Measurements from ENCODE around the gene MLF1. TPM values are rescaled to one million over a fixed set of nuclear protein-coding genes. Genes with fewer than 3 reads are reported as not detected.
"Not testable (repeated sequence)": the region's sequence is repeated elsewhere in the genome, so short reads cannot be mapped to it uniquely, and the experiment has no call there.

Gene MLF1, protein sequence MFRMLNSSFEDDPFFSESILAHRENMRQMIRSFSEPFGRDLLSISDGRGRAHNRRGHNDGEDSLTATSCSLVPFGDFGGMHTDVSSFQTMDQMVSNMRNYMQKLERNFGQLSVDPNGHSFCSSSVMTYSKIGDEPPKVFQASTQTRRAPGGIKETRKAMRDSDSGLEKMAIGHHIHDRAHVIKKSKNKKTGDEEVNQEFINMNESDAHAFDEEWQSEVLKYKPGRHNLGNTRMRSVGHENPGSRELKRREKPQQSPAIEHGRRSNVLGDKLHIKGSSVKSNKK
- polyA plus RNA-seq, result 10 to 100 TPM in 1 of 3 donors, 1 to 10 TPM in 2; 3.4 to 14.1 (median 7.1) TPM

DNA sequence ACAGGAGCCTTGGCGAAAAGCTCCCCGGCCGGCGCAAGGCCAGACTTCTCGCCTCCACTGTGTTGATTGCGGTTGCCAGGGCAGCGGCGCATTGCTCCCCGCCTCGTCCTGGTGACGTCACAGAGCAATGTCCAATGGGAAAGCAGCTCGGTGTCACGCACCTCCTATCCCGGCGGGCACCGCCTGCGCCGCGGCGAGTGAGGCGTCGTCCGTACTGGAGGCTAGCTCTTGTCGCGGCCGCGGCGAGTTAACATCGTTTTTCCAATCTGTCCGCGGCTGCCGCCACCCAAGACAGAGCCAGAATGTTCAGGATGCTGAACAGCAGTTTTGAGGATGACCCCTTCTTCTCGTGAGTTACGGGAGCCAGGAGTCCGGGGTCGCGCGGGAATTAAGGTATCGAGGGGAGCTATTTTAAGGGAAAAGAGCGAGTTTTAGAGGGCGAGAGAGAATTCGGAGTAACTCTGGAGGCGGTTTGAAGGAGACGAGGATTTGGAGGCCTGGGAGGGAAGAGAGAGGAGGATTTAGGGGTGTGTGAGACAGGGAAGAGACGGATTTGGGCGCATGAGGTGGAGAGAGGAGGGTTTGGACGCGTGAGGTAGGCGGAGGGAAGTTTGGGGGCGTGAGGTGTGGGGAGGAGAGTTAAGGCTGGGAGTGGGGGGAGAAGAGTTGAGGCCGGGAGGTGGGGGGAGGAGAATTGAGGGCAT lies at the start of gene MLF1:
Gene MLF1, plus strand, starts transcription at position 196 of the 704 bp plus-strand sequence. Its CDS starts 107 bp downstream, at position 303.
- H3K27ac ChIP-seq (ENCODE audit: low read depth, low read length), result no peak within 1 kb of the TSS
- 1% methylated on average over 51 of the region's 51 CpGs for WGBS, 3 donors

DNA sequence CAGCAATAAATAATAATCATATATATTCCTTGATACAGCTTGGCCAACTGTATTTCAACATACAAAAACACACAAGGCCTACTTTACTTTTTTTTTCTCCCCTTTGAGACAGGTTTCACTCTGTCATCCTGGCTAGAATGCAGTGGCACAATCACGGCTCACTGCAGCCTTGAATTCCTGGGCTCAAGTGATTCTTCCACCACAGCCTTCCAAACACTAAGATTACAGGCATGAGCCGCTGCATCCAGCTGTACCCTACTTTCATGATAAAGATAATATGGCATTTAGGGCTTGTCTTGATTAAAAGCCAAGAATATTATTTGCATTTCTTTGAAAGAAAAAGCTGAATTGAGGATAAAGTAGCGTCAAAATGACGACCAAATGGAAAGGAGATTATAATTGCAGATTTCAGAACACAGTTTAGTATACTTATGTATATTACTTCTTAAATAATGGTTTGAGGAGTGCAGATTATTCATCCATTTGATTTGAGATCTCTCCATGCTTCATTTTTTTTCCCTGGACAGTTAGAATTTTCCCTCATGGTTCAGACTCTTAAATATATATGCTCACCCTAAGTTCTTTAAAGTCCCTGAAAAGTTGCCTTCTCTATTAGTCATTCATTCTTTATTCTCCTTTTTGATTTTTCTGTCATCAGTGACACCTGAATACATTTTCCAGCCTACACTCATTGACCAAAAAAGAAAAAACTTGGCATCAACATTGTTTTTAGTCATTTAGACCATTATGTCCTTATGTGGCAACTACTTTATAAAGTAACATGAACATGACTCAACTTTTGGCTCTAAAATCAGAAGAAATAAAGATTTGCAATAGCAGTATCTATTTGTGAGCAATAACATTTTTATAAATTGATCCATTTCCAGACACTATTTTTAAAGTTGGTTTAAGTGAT lies 48.5 kb upstream of the MLF1 start:
- H3K27ac ChIP-seq (ENCODE audit: low read depth, low read length), result no peak overlapping the region
- WGBS, 3 donors, result 84 to 95% (median 92%) methylated on average over 4 of the region's 4 CpGs

DNA sequence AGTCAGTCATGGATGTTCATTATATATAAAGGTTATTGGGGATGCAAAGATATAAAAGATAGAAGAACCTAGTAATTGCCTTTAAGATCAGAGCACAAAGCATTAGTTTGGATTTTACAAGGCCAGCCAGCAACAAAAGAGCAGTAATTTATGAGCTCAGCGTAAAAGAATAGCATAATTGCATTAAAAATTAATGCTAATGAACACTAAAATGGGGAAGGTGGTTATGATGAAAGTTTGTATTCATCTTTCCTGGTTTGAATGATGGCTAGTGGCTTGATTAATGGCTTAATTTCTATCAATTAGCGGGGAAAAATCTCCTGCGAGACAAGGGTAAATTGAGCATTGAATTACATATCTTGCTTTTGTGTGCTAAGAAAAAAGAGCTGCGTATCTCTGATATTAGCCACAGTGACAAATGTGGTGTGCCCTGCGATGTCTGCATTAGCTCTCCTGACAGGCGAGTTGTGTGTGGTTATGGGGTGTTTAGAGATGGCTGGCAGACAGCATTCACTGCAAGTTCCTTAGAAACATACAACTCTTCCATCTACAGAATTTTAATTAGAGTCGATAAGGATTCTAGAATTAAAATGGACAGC lies 42.8 kb upstream of the MLF1 start:
- no peak overlapping the region for H3K27ac ChIP-seq (ENCODE audit: low read depth, low read length)
- 93 to 95% (median 94%) methylated on average over 7 of the region's 7 CpGs for WGBS, 3 donors

DNA sequence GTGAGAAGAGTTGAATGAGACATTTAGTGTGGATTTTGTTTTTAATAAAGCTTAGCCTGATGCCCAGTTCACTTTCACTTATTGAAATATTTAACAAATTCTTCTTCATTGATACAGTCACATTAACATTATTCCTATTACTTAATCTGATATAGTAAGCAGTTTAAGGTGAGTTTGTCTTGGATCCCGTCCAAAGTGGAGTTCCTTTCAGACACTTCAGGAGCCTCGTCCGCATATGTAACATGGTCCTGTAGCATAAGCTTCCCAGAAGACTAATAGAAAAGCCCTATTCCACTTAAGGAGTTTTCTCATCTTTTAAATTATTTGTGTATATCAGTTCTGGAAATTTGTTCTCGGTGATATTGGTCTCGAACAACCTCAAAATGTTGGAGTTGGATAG lies 39.7 kb upstream of the MLF1 start:
- WGBS, 3 donors, result 60 to 87% (median 85%) methylated on average over 5 of the region's 5 CpGs
- H3K27ac ChIP-seq (ENCODE audit: low read depth, low read length), result no peak overlapping the region

DNA sequence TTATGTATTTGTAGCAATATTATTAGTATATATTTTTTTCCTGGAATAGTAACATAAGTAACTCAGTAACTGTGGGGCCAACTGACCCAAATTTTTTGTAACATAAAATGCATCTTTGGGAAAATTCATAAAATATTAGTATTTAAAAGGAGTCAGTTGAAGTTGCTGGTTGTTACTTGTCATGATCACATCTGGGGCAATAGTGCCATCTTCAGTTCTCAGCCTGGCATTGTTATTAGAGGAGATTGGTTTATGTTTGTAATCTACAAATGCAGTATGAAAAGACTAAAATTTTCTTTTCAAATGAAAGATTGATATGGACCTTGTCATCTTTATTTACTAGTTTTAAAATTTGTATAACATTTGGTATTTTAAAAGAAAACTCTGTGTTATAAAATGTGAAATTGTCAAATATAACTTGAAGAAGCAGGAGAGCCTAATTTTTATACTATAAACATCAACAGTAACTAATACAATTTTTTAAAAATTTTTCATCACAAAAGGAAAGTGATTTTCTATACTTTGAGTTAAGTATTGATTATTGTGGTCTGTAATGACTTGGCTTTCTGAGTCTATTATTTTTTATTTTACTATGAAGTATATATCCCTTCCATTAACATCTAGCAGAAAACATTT lies 38.8 kb upstream of the MLF1 start:
- no peak overlapping the region for H3K27ac ChIP-seq (ENCODE audit: low read depth, low read length)

DNA sequence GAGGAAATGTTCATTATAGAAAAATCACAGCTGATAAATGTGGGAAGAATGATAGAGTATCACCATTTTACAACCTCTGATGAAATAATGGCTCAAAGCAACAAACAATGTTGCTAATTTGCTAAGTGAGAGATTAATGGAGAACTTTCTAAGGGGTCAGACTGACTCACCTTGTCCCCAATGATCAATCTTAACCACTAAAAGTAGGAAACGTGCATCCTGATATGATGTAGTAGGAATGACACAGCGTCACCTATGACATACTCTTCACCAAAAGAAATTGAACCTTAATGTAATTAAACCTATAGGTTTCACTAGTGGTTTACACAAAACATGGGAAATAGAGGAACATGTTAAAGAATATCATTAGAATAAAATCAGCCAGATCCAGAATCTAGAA lies 35.1 kb upstream of the MLF1 start:
- WGBS, 3 donors, result 70 to 80% (median 74%) methylated on average over 2 of the region's 2 CpGs
- no peak overlapping the region for H3K27ac ChIP-seq (ENCODE audit: low read depth, low read length)

DNA sequence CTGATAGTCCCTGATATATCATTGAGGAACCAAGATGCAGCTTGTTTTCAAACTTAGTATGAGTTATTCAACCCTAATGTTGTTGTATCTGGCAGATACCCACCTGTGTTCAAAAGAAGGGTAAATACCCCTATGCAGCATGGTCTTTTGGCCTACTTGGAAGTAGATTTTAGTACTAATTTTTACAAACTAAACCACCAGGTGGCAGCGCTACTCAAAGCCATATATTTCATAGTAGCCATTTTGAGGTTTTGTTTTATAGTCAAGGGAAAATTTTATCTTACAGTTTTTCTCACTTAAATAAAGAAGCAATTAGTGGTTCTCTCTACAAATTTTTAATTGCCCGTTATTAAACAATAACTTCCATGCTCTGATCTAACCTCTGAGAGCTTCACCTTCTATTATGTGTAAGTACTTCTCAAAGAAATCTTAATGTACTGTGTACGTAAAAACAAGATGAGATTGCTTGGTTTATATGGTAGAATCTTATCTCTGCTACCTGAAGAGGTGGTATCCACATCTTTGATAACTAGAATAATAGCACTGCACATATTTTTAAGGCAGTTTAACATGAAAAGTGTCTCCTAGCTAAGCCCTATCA lies 31.5 kb upstream of the MLF1 start:
- H3K27ac ChIP-seq (ENCODE audit: low read depth, low read length), result no peak overlapping the region
- 75 to 79% (median 77%) methylated on average over 3 of the region's 3 CpGs for WGBS, 3 donors

DNA sequence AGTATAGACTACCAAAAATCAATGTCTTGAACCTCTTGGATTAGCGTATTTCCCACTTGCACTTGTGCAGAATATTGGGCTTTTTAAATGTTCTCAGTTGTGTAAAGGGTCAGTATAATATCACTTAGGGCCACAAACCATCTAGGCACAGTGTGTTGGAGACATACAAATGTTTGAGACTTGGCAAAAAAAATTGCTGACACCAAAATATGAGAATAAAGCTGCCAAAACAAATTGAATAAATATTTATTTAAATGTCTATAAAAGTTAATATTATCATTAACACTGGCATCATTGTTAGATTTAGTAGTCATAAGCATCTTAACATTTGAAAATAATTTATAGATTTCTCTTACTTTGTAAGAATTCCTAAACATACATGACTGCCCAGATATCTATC lies 30.9 kb upstream of the MLF1 start:
- no peak overlapping the region for H3K27ac ChIP-seq (ENCODE audit: low read depth, low read length)

DNA sequence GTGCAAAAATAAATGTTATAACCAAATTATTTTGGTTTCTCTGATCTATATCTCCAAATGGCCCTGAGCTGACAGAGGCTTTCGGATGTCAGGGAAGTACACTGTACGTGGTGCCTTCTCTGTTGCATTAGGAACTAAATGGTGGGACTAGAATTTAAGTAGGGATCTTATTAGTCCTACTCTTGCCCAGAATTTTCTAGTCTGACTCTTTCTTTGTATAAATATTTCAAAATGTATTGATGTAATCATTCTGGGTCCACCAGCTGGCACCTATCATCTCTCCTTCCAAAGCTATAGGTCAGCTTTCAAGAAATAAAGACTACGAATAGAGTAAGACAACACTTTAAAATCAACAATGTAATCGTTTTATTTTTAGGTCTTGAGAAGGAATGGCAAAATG lies 22.3 kb upstream of the MLF1 start:
- 76 to 78% (median 77%) methylated on average over 4 of the region's 4 CpGs for WGBS, 3 donors
- no peak overlapping the region for H3K27ac ChIP-seq (ENCODE audit: low read depth, low read length)

More for the DNA sequence above, 30.9 kb upstream of the MLF1 start:
- WGBS, 3 donors, result 91 to 97% (median 95%) methylated on average over 1 of the region's 1 CpG

DNA sequence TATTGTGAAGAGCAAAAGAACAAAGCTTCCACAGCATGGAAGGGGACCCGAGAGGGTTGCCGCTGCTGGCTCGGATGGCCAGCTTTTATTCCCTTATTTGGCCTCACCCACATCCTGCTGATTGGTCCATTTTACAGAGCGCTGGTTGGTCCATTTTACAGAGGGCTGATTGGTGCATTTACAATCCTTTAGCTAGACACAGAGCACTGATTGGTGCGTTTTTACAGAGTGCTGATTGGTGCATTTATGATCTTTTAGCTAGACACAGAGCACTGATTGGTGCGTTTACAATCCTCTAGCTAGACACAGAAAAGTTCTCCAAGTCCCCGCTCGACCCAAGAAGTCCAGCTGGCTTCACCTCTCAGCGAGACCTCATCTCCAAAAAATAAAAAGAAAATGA lies 21.1 kb upstream of the MLF1 start:
- 95 to 97% (median 96%) methylated on average over 9 of the region's 9 CpGs for WGBS, 3 donors
- not testable (repeated sequence) for H3K27ac ChIP-seq (ENCODE audit: low read depth, low read length)

DNA sequence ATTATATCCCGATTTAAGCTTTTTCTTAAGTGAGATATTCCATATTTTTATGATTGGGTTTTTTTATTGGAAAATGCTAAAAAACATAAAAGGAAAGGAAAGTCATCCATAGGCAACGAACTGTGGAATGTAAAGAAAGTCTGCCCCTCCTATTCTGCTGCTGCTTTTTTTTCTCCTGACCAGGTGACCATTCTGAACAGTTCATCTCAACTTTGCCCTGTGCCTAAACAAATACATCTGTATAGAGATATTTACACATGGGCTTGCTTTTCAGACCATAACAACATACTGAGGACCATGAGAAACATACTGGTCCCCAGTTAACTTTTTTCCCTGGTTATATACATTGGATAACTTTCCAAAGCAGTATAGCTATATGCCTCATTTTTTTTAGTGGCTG lies 18.9 kb upstream of the MLF1 start:
- H3K27ac ChIP-seq (ENCODE audit: low read depth, low read length), result no peak overlapping the region
- WGBS, 3 donors, result 80 to 90% (median 90%) methylated on average over 2 of the region's 2 CpGs

DNA sequence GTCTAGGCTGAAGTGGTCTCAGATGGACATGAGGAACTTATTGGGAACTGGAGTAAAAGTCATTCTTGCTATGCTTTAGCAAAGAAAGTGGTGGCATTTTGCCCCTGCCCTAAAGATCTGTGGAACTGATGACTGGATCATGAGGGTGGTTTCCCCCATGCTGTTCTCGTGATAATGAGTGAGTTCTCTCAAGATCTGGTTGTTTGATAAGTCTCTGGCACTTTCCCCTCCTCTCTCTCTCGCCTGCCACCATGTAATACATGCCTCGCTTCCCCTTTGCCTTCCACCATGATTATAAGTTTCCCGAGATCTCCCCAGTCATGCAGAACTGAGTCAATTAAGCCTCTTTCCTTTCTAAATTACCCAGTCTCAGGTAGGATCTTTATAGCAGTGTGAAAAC lies 11.5 kb upstream of the MLF1 start:
- 74 to 83% (median 83%) methylated on average over 4 of the region's 4 CpGs for WGBS, 3 donors
- H3K27ac ChIP-seq (ENCODE audit: low read depth, low read length), result no peak overlapping the region

DNA sequence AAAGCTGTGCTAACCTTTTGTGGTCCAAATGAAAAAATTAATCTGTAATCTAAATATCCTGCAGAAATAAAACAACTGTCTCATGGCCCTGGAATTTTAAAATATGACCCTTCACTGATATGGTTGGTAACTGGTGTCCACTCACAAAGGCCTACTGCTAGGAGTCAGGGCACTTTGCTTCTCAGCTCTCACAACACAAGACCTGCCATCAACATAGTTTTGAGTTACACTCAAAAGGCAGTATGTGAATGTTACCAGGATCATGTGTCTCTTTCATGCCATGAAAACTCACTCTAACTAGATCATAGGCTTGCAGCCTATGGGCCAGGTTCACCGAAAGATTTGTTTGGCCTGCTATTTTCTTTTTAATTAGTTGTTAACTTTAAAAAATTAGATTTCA lies 10.0 kb upstream of the MLF1 start:
- H3K27ac ChIP-seq (ENCODE audit: low read depth, low read length), result no peak overlapping the region
- WGBS, 3 donors, result 93 to 97% (median 96%) methylated on average over 1 of the region's 1 CpG

DNA sequence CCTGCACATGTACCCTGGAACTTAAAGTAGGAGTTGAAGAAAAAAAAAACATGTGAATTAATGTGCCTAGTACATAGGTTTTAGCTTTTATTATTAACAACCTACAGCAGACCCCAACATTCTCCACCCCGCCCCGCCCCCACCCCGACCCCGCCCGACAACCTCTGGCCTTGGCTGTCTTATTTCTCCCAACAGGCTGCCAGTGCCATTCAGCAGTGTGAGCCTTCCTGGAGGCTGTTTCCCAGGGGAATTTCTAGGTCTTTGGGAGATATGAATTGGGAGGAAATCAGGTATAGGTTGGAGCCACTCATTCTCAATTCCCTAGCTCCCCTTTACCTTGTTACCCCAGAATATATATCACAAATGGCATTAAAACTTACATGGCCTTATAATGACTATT lies 8.3 kb upstream of the MLF1 start:
- 71 to 88% (median 77%) methylated on average over 5 of the region's 5 CpGs for WGBS, 3 donors
- no peak overlapping the region for H3K27ac ChIP-seq (ENCODE audit: low read depth, low read length)

DNA sequence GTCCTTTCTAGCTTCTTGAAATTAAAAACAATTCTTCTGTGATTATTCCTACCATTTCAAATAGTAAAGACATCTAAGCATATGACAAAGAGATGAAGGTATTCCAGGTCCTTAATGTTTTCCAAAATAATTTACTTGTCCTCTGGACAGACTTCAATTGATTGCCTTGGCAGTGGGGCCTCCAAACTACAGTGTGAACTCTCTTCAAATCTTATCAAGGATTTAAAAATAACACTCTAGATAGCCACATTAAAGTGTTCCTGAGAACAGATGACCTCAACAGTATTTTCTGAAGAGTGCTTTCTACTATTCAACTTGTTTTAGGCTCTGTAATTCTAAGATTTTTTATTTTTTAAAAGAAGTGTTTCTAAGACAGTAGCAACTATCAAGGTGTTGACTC lies 7.9 kb upstream of the MLF1 start:
- no peak overlapping the region for H3K27ac ChIP-seq (ENCODE audit: low read depth, low read length)

DNA sequence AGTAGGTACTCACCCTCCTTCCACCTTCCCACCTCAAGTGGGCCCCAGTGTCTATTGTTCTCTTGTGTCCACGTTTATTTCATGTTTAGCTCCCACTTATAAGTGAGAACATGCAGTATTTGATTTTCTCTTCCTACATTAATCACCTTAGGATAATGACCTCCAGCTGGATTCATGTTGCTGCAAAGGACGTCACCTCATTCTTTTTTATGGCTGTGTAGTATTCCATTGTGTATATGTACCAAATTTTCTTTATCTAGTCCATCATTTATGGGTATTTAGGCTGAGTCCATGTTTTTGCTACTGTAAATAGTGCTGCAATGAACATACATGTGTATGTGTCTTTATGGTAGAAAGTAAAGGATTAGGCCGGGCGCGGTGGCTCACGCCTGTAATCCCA lies 5.9 kb upstream of the MLF1 start:
- WGBS, 3 donors, result 92 to 95% (median 95%) methylated on average over 6 of the region's 6 CpGs
- H3K27ac ChIP-seq (ENCODE audit: low read depth, low read length), result no peak overlapping the region

DNA sequence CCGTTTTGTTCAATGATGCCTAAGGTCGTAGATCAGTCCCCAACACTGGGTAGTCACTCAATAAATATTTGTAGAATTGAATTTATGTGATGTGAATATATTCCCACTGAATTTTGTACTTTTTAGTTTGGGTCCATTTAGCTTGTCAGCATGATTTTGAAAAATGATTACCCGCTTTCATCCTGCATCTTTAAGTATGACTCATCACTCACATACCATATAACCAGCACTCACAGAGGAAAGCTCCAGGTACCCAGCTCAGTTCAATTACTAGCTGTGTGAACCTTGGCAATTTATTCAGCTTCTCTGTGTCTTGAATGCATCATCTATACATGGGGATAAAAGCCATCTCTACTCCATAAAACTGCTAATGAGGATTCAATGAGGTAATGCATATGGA lies 2.2 kb upstream of the MLF1 start:
- 76 to 91% (median 85%) methylated on average over 3 of the region's 3 CpGs for WGBS, 3 donors
- no peak overlapping the region for H3K27ac ChIP-seq (ENCODE audit: low read depth, low read length)

DNA sequence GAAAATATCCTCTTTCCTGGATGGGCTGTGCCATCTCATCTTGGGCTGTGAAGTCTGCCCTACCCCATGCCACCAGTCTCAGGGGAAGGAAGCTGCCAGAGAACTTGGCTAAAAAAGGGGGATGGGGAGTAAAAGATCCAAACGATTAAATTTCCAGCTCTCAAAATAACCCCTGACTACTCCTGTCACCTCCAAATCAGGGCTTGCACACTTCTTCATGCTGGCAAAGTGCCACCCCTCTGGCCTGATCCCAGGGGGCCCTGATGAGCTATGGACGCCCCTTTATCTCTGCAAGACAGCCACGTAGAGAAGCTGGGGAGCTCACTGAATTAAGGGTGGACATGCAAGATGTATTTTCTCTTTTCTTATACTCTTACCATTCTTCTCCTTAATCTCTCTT lies 1.2 kb upstream of the MLF1 start:
- H3K27ac ChIP-seq (ENCODE audit: low read depth, low read length), result no peak overlapping the region
- 42 to 49% (median 43%) methylated on average over 3 of the region's 3 CpGs for WGBS, 3 donors

Data from adipose tissue (tissue), 3 donors.